ENCODE results near the gene SLC23A1. TPM values are rescaled to one million over a fixed set of nuclear protein-coding genes. Genes with fewer than 3 reads are reported as not detected.
"Not testable (repeated sequence)": the region's sequence is repeated elsewhere in the genome, so short reads cannot be mapped to it uniquely, and the experiment has no call there.

Gene SLC23A1
- total RNA-seq, 1 donor from 2014 or later = not detected

DNA sequence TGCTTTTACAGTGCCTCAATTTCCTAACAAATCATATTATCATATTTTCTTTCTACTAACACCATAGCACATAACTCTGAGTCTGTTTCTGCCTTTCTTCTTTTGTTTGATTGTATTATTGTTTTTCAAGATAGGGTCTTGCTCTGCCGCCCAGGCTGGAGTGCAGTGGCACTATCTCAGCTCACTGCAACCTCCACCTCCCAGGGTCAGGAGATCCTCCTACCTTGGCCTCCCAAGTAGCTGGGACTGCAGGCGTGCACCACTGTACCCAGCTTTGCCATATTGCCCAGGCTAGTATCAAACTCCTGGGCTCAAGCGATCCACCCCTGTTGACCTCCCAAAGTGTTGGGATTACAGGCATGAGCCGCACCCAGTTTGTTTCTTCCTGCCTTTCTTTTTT, 22.7 kb downstream of the SLC23A1 start:
- Mint-ChIP-seq H3K27me3 (ENCODE audit: low read depth, unreplicated experiment) (no peaks in the 10 kb centered on the region), H3K4me1 (ENCODE audit: low read depth, unreplicated experiment) (peaks cover 4% of the 10 kb centered on the region), H3K9me3 (ENCODE audit: unreplicated experiment) (no peaks in the 10 kb centered on the region), H3K4me3 (ENCODE audit: unreplicated experiment) (no peak overlapping the region), H3K27ac (ENCODE audit: unreplicated experiment) (no peak overlapping the region), H3K36me3 (ENCODE audit: low read depth, unreplicated experiment) (peaks cover 18% of the 10 kb centered on the region)
- Histone ChIP-seq H3K4me2 (ENCODE audit: low read length) (no peak overlapping the region), H2AFZ (ENCODE audit: low read depth, low read length) (no peak overlapping the region), H3K9me3 (ENCODE audit: insufficient read depth, low read depth, low read length) (no peaks in the 10 kb centered on the region), H3K36me3 (ENCODE audit: insufficient read depth, low read length) (peaks cover 13% of the 10 kb centered on the region), H4K20me1 (ENCODE audit: insufficient read depth, low read length) (peaks cover 84% of the 10 kb centered on the region), H3K79me2 (ENCODE audit: insufficient read depth, low read length) (peaks cover 86% of the 10 kb centered on the region), H3K27ac (ENCODE audit: low read depth, low read length) (no peak overlapping the region), H3K9ac (ENCODE audit: low read length) (no peak overlapping the region), H3K4me3 (ENCODE audit: insufficient read depth, low read depth, low read length) (no peak overlapping the region), H3K4me1 (ENCODE audit: insufficient read depth, low read length) (no peaks in the 10 kb centered on the region), H3K27me3 (ENCODE audit: insufficient read depth, low read length) (no peaks in the 10 kb centered on the region)
- TF ChIP-seq CTCF (IDR thresholded peaks at IDR 0.05; ENCODE audit: insufficient read depth, low read depth, low read length) (no peak), EZH2 (IDR thresholded peaks at IDR 0.05; ENCODE audit: insufficient read depth, low read length) (no peak)
- DNase-seq (ENCODE audit: low read depth) = no peak
- FAIRE-seq = no peak

DNA sequence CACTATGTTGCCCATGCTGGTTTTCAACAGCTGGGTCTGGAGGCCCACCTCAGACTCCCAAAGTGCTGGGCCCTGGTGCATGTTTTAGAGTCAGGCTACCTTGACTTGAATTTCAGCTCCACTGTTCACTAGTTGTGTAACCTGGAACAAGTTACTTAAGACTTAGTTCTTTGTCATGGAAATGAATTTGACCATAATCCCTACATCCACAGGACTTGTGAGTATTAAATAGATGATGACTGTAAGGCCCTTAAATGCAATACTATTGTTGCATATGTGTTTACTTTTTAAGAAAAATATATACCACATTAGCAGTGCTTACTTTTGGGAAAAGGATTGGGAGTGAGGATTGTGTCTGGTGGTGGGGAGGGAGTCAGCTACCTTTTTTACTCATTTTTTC, 25.0 kb downstream of the SLC23A1 start:
- no peaks in the 10 kb centered on the region for H3K36me3 ChIP-seq (ENCODE audit: insufficient read depth, low read length)
- no peak for DNase-seq (ENCODE audit: low read depth)
- Mint-ChIP-seq H3K27me3 (ENCODE audit: low read depth, unreplicated experiment) (no peaks in the 10 kb centered on the region), H3K4me3 (ENCODE audit: unreplicated experiment) (no peak overlapping the region), H3K9me3 (ENCODE audit: unreplicated experiment) (no peaks in the 10 kb centered on the region), H3K36me3 (ENCODE audit: low read depth, unreplicated experiment) (peaks cover 18% of the 10 kb centered on the region), H3K4me1 (ENCODE audit: low read depth, unreplicated experiment) (peaks cover 4% of the 10 kb centered on the region), H3K27ac (ENCODE audit: unreplicated experiment) (no peak overlapping the region)
- H3K4me3 ChIP-seq (ENCODE audit: insufficient read depth, low read depth, low read length) = no peak overlapping the region
- H3K9ac ChIP-seq (ENCODE audit: low read length) = no peak overlapping the region
- no peak overlapping the region for H3K4me2 ChIP-seq (ENCODE audit: low read length)
- H3K27ac ChIP-seq (ENCODE audit: low read depth, low read length) = no peak overlapping the region
- no peak for TF ChIP-seq EZH2 (IDR thresholded peaks at IDR 0.05; ENCODE audit: insufficient read depth, low read length)
- no peak for TF ChIP-seq CTCF (IDR thresholded peaks at IDR 0.05; ENCODE audit: insufficient read depth, low read depth, low read length)
- no peak for FAIRE-seq
- no peaks in the 10 kb centered on the region for H3K4me1 ChIP-seq (ENCODE audit: insufficient read depth, low read length)
- no peaks in the 10 kb centered on the region for H3K9me3 ChIP-seq (ENCODE audit: insufficient read depth, low read depth, low read length)
- H3K27me3 ChIP-seq (ENCODE audit: insufficient read depth, low read length) = no peaks in the 10 kb centered on the region
- peaks cover 95% of the 10 kb centered on the region for H4K20me1 ChIP-seq (ENCODE audit: insufficient read depth, low read length)
- H3K79me2 ChIP-seq (ENCODE audit: insufficient read depth, low read length) = peaks cover 96% of the 10 kb centered on the region
- H2AFZ ChIP-seq (ENCODE audit: low read depth, low read length) = no peak overlapping the region

DNA sequence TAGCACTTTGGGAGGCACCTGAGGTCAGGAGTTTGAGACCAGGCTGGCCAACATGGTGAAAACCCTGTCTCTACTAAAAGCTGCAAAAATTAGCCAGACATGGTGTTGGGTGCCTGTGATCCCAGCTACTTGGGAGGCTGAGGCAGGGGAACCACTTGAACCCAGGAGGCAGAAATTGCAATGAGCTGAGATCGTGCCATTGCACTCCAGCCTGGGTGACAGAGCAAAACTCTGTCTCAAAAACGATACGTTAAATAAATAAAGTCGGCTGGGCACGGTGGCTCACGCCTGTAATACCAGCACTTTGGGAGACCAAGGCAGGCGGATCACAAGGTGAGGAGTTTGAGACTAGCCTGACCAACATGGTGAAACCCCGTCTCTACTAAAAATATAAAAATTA, 27.2 kb downstream of the SLC23A1 start:
- H3K9ac ChIP-seq (ENCODE audit: low read length); H3K27me3 Mint-ChIP-seq (ENCODE audit: low read depth, unreplicated experiment); H3K4me1 Mint-ChIP-seq (ENCODE audit: low read depth, unreplicated experiment); H3K4me1 ChIP-seq (ENCODE audit: insufficient read depth, low read length); H2AFZ ChIP-seq (ENCODE audit: low read depth, low read length); H3K4me3 ChIP-seq (ENCODE audit: insufficient read depth, low read depth, low read length); DNase-seq (ENCODE audit: low read depth); H3K4me3 Mint-ChIP-seq (ENCODE audit: unreplicated experiment); H3K9me3 Mint-ChIP-seq (ENCODE audit: unreplicated experiment); FAIRE-seq; H3K27me3 ChIP-seq (ENCODE audit: insufficient read depth, low read length); H3K27ac ChIP-seq (ENCODE audit: low read depth, low read length); H3K9me3 ChIP-seq (ENCODE audit: insufficient read depth, low read depth, low read length); H3K36me3 ChIP-seq (ENCODE audit: insufficient read depth, low read length); H3K27ac Mint-ChIP-seq (ENCODE audit: unreplicated experiment); H3K4me2 ChIP-seq (ENCODE audit: low read length): not testable (repeated sequence)
- Histone ChIP-seq H3K79me2 (ENCODE audit: insufficient read depth, low read length) (peaks cover 99% of the 10 kb centered on the region), H4K20me1 (ENCODE audit: insufficient read depth, low read length) (peaks cover 100% of the 10 kb centered on the region)
- peaks cover 18% of the 10 kb centered on the region for H3K36me3 Mint-ChIP-seq (ENCODE audit: low read depth, unreplicated experiment)
